SK-N-SH (cell line): Measurements from ENCODE around the gene UBE2I.

Experiments used
- GATA2 ChIP-seq: sonication (generic); formaldehyde crosslinking; IDR thresholded peaks from 2 replicates; pipeline ENCODE4 v1.5.0; 2020; ENCODE audit warnings: mild to moderate bottlenecking, missing genetic modification reagents
- MAX ChIP-seq: IDR thresholded peaks from 2 replicates; pipeline ENCODE4 v1.4.0; 2012; ENCODE audit warnings: low read depth

- TF ChIP-seq MAX (no peak), GATA2 (CRISPR knock-in tag) (no peak)
These were observed 40.5 kb downstream of the UBE2I start for GRCh38 chr16:1349951-1350350.
